ENCODE data around the gene AUH.

- TF ChIP-seq RAD21 (IDR thresholded peaks at IDR 0.05; ENCODE audit: low read depth) (no peak), CREB1 (IDR thresholded peaks at IDR 0.05; ENCODE audit: low read depth) (no peak)
Measured at GRCh38 chr9:91243029-91243428, 118.7 kb downstream of the AUH start.

Data from Ishikawa (cell line).